Retina (tissue), 1 donor: ENCODE data around the gene UGT1A7.
"Not testable (repeated sequence)": the region's sequence is repeated elsewhere in the genome, so short reads cannot be mapped to it uniquely, and the experiment has no call there.

Experiments used
- DNase-seq: peaks from one replicate; pipeline ENCODE4 v3.0.0-alpha.2; 2016

UGT1A7 gene

DNA sequence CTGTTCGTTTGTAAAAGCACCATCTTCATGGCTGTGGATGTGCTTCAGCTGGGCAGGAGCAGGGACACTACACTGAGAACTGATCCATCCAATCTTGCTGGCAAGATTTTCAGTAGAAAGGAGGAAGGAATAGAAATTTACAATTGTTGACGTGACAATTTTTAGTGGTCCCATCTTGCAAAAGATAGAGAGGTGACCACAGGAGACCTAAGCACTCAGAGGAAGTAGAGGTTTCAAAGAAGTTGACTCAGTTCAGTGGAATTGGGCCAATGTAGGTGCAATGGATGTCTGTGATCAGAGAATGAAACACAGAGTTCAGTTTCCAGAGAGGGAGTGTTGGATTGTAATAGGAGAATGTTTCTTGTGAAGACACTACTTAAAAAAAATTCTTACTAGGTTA is 32.4 kb downstream of the UGT1A7 start:
- DNase-seq = no peak

DNA sequence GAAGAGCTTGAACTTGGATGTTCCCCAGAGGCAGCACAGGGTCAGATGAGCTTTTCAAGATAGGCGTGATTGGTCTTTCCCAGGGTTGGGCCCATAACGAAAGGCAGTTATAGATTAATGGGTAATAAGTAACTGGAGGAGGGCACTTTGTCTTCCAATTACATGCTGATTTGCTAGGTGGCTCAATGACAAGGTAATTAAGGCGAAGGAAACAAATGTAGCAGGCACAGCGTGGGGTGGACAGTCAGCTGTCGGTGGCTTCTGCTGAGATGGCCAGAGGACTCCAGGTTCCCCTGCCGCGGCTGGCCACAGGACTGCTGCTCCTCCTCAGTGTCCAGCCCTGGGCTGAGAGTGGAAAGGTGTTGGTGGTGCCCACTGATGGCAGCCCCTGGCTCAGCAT is 36.9 kb downstream of the UGT1A7 start, which contains the start of gene UGT1A4:
Gene UGT1A4 (plus strand): TSS at position 185 of the 400 bp plus-strand sequence. CDS start 85 bp downstream, at position 270.
- DNase-seq = no peak

DNA sequence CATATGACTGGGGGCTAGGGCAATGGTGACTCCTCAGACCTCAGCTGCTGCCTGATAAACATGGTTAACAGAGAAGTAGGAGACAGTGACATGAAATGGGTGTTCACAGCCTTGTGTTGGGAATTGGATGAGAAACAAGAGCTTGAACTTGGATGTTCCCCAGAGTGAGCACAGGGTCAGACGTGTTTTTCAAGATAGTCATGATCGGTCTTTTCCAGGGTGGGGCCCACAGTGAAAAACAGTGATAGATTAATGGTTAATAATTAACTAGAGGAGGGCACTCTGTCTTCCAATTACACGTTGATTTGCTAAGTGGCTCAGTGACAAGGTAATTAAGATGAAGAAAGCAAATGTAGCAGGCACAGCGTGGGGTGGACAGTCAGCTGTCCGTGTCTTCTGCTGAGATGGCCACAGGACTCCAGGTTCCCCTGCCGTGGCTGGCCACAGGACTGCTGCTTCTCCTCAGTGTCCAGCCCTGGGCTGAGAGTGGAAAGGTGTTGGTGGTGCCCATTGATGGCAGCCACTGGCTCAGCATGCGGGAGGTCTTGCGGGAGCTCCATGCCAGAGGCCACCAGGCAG is 47.1 kb downstream of the UGT1A7 start, which contains the start of gene UGT1A3:
Gene UGT1A3 (plus strand): TSS at position 320 of the 579 bp plus-strand sequence. CDS start 85 bp downstream, at position 405.
- DNase-seq = no peak

DNA sequence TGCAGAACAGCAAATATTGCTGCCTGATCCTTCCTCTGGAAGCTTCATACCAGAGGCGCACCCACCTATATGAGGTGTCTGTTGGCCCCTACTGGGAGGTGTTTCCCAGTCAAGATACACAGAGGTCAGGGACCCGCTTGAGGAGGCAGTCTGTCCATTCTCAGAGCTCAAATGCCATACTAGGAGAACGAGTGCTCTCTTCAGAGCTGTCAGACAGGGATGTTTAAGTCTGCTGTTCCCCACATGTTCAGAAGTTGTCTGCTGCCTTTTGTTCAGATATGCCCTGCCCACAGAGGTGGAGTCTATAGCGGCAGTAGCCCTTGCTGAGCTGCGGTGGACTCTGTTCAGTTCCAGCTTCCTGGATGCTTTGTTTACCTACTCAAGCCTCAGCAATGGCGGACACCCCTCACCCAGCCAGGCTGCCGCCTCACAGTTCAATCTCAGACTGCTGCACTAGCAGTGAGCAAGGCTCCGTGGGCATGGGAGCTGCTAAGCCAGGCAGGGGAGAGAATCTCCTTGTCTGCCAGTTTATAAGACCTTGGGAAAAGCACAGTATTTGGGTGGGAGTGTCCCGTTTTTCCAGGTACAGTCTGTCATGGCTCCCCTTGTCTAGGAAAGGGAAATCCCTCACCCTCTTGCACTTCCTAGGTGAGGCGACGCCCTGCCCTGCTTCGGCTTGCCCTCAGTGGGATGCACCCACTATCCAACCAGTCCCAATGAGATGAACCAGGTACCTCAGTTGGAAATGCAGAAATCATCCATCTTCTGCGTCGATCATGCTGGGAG is 55.4 kb downstream of the UGT1A7 start:
- not testable (repeated sequence) for DNase-seq

DNA sequence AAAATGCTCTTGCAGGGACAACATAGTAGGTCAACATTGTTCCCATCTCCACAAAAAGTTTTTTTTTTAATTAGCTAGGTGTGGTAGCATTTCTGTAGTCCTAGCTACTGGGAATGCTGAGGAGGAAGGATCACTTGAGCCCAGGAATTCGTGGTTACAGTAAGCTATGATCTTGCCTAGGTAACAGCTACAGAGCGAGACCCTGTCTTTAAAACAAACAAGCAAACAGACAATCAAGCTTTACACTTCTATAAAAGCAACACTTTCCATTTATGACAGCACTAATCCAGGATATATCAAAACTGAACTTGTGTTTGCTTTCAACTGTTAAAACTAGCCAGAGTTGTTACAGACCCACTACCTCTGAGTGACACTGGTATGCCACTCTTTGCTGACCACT is 59.2 kb downstream of the UGT1A7 start:
- DNase-seq = no peak

DNA sequence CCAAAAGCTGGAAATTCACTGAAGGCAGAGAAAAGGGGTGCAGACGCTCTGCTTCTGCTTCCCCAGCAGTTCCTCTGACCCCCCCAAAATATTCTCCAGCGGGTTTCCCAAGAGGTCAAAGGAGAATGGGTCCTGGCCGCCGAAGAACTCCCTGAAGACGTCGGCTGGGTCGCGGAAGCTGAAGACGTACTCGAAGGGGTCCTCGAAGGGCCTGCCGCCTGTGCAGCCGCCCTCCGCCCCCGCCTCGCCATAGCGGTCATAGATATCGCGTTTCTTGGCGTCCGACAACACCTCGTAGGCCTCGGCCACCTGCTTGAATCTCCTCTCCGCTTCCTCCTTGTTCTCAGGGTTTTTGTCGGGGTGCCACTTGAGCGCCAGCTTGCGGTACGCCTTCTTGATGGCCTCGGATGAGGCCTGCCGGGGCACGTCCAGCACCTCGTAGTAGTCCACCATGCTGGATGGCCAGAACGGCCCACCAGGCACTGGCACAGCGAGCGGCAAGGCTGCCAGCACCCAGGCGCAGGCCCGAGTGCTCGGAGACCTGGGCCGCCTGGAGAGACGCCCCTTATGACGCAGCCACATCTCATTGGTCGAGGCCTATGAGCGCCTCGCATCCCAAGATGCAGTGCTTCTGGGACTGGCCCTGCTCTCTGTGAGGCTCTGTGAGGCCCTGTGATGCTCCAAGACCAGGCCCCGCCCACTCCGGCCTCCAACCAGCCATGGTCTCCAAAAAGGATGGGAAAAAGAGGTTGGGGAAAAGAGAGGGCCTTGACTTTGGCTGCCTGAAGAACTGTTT is 62.0 kb downstream of the UGT1A7 start:
- DNase-seq = no peak

DNA sequence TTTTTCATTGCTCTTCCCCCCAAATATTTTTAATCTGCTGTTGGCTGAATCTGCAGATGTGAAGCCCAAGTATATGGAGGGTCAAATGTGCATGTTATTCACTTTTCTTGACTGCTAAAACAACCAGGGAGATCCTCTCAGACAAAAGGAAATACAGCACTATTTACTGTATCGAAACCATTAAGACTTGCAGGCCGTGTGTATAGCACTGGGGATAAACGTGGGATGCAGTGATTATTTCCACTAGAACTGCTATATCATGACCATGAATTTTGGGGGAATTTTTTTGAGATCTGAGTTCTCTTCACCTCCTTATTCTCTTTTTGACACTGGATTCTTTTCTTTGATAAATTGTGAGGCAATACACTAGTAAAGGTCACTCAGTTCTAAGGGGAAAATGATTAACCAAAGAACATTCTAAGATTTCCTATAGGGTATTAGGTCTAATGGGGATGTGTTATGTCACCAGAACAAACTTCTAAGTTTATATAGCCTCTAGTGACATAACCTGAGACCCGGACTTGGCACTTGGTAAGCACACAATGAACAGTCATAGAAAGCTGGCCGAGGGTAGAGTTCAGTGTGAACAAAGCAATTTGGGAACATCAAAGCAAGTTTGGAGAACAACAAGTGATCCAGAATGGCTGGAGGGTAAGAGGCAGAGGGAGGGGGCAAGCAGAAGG is 63.5 kb downstream of the UGT1A7 start:
- DNase-seq = no peak

DNA sequence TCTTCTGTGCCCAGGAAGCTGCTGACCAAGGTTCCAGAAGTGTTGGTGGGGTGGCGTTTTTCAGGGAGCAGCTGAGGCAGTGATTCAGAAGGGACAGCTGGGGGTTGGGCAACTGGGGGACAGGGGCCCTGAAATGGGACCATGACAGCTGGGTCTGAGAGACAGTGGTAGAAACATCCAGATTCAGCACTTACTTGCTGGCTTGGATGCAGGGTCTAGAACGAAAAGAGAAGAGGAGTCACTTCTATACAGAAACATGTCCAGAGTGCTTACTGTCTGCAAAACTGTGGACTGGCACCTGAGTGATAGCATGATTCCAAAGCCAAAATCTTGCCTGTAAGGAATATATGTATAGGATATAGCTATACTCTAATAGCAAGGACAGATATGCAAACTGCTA is 64.1 kb downstream of the UGT1A7 start:
- not testable (repeated sequence) for DNase-seq

DNA sequence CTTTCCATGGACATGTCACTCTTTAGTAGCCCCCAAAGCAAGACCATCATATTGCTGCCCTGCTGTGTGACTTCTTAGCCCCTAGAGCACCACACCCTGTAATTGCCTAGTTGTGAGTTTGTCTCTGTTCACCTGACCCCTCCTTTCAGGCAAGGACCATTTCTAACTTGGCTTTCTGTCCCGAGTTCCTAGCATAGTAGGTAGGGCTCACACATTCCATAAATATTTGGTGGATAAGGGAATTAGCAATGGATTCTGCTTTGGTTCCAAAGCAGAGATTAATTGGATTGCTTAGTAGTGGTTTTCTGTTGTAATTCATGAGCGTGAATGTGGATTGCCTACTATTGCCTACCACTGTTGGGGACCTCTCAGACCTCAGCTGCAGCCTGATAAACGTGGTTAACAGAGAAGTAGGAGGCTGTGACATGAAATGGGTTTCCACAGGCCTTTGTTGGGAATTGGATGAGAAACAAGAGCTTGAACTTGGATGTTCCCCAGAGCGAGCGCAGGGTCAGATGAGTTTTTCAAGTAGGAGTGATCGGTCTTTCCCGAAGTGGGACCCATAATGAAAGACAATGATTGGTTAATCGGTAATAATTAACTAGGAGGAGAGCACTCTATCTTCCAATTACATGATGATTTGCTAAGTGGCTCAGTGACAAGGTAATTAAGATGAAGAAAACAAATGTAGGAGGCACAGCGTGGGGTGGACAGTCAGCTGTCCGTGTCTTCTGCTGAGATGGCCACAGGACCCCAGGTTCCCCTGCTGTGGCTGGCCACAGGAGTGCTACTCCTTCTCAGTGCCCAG is 65.0 kb downstream of the UGT1A7 start:
- DNase-seq = no peak

DNA sequence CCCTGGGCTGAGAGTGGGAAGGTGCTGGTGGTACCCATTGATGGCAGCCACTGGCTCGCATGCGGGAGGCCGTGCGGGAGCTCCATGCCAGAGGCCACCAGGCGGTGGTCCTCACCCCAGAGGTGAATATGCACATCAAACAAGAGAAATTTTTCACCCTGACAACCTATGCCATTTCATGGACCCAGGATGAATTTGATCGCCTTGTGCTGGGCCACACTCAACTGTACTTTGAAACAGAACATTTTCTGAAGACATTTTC is 65.5 kb downstream of the UGT1A7 start:
- DNase-seq = no peak

DNA sequence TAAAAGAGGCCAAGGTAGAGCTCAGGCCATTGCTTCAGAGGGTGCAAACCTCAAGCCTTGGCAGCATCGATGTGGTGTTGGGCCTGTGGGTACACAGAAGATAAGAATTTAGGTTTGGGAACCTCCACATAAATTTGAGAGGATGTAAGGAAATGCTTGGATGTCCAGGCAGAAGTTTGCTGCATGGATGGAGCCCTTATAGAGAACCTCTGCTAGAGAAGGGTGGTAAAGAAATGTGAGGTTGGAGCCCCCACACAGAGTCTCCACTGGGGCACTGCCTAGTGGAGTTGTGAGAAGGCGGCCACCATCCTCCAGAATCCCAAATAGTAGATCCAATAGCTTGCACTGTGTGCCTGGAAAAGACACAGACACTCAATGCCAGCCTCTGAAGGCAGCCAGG is 69.0 kb downstream of the UGT1A7 start:
- not testable (repeated sequence) for DNase-seq

DNA sequence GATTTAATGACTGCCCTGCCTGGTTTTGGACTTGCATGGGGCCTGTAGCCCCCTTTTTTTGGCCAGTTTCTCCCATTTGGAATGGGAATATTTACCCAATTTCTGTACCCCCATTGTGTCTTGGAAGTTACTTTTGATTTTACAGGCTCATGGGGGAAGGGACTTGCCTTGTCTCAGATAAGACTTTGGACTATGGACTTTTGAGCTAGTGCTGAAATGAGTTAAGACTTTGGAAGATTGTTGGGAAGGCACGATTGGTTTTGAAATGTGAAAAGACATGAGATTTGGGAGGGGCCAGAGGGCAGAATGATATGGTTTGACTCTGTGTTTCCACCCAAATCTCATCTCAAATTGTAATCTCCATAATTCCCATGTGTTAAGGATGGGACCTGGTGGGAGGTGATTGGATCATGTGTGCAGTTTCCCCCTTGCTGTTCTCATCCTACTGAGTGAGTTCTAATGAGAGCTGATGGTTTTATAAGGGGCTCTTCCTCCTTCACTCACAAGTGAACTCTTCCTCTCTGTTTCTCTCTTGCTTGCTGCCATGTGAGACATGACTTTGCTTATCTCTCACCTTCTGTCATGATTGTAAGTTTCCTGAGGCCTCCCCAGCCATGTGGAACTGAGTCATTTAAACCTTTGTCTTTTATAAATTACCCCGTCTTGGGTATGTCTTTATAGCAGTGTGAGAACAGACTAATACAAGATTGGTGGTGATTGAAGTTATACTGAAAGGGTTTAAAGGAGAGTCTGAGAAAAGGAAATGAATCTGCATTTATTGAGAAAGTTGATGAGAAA is 69.7 kb downstream of the UGT1A7 start:
- not testable (repeated sequence) for DNase-seq

DNA sequence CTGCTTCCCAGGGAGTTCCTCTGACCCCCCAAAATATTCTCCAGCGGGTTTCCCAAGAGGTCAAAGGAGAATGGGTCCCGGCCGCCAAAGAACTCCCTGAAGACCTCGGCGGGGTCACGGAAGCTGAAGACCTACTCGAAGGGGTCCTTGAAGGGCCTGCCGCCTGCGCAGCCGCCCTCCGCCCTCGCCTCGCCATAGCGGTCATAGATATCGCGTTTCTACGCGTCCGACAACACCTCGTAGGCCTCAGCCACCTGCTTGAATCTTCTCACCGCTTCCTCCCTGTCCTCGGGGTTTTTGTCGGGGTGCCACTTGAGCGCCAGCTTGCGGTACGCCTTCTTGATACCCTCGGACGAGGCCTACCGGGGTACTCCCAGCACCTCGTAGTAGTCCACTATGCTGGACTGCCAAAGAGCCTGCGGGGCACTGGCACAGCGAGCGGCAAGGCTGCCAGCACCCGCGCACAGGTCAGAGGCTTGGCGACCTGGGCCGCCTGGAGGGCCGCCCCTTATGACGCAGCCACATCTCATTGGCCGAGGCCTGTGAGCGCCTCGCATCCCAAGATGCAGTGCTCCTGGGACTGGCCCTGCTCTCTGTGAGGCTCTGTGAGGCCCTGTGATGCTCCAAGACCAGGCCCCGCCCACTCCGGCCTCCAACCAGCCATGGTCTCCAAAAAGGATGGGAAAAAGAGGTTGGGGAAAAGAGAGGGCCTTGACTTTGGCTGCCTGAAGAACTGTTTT is 73.3 kb downstream of the UGT1A7 start:
- no peak for DNase-seq

DNA sequence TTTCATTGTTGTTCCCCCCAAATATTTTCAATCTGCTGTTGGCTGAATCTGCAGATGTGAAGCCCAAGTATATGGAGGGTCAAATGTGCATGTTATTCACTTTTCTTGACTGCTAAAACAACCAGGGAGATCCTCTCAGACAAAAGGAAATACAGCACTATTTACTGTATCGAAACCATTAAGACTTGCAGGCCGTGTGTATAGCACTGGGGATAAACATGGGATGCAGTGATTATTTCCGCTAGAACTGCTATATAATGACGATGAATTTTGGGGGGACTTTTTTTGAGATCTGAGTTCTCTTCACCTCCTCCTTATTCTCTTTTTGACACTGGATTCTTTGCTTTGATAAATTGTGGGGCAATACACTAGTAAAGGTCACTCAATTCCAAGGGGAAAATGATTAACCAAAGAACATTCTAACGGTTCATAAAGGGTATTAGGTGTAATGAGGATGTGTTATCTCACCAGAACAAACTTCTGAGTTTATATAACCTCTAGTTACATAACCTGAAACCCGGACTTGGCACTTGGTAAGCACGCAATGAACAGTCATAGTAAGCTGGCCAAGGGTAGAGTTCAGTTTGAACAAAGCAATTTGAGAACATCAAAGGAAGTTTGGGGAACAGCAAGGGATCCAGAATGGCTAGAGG is 74.9 kb downstream of the UGT1A7 start:
- DNase-seq = no peak

DNA sequence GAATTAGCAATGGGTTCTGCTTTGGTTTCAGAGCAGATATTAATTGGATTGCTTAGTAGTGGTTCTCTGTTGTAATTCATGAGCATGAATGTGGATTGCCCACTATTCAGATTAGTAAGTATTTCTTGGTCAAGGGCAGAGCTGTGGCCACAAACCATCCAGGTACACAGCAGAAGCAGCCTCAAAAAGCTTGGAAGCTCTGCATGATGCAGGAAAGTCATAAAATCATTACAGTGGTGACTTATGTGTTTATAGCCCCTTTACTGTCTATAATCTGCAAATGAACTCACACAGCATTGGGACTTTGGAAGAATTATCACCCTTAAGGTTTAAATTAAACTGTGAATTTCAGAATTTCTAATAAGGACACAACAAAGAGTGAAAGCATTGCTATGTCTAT is 76.4 kb downstream of the UGT1A7 start:
- no peak for DNase-seq

DNA sequence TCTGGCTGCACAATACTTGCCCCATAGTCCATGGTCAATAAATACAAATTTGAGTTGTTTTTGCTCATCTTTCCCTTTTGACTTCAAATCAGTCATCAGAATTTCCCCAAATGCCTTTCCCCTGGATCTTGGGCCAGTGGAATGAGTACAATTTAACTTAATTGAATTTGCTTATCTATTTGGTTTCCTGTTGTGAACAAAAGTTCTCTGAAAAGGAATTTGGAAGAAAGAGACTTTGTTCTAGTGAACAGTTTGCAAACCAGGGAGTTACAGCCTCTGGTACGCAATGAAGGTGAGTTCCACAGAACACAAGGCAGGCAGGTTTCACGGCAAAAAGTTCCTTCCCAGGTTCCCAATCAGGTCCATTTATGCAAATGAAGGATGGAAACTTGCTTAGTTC is 77.1 kb downstream of the UGT1A7 start:
- DNase-seq = no peak

DNA sequence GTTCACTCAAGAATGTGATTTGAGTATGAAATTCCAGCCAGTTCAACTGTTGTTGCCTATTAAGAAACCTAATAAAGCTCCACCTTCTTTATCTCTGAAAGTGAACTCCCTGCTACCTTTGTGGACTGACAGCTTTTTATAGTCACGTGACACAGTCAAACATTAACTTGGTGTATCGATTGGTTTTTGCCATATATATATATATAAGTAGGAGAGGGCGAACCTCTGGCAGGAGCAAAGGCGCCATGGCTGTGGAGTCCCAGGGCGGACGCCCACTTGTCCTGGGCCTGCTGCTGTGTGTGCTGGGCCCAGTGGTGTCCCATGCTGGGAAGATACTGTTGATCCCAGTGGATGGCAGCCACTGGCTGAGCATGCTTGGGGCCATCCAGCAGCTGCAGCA is 78.3 kb downstream of the UGT1A7 start, which contains the start of gene UGT1A1:
Gene UGT1A1 (plus strand): TSS at position 228 of the 400 bp plus-strand sequence. CDS start 18 bp downstream, at position 246.
- DNase-seq = no peak

DNA sequence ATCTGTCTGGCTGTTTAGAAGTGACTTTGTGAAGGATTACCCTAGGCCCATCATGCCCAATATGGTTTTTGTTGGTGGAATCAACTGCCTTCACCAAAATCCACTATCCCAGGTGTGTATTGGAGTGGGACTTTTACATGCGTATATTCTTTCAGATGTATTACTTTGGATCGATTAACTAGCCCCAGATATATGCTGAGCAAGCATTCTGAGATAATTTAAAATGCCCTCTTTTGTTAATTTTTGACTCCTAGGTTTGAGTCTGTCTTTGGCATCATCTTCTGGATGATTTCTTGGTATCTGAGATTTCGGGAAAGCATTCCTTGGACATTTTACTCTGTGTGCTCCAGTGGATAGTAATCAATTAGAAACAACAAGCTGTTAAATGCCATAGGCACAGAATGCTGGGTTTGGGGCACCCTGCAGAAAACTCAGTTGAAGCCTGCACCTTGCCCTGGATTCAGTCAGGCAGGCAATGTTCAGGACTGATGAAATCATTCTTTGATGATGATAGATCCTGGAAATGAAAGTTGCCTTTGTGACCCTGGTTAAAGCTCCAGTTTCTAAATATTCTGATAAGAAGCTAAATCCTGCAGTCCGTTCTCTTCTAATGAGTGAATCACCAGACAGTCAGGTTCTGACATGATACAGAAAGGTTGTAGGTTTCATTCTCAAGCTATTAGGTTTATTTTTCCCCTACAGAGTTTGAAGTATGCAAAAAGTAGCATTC is 79.5 kb downstream of the UGT1A7 start:
- no peak for DNase-seq

DNA sequence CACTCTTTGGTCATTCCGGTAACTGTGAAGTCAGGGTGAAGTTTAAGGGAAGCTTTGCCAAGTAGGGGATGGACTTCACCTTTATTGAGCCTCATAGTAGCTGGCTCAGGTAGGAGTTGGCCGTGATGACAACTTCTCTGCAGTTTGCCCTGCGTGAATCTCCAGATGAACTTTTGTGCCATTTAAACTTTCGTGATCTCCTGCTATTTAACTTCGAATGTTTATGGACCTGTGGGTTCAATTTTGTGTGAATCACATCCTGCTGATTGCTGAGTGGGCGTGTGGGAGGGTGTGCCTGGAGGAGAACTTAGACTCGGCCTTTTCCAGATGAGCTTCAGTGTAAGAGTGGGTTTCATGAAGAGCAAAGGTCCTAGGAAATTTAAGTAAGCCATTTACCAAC is 82.6 kb downstream of the UGT1A7 start:
- no peak for DNase-seq
